Retinal pigment epithelial cell (primary cell): ENCODE results near the gene DGCR2.
"Not testable (repeated sequence)": the region's sequence is repeated elsewhere in the genome, so short reads cannot be mapped to it uniquely, and the experiment has no call there.

Experiments used
- DNase-seq: peaks from one replicate; pipeline ENCODE4 v3.0.0-alpha.2; 2010; ENCODE audit warnings: low read depth
- H3K4me3 ChIP-seq: 2 replicates; pipeline ENCODE4 v1.5.1; 2011; ENCODE audit warnings: mild to moderate bottlenecking, low read length, control low read depth, moderate library complexity
- CTCF ChIP-seq: conservative IDR thresholded peaks from 2 replicates; pipeline ENCODE4 v1.5.1; 2011; ENCODE audit warnings: low read depth, low read length, control low read depth, inconsistent platforms

The DGCR2 gene

DNA sequence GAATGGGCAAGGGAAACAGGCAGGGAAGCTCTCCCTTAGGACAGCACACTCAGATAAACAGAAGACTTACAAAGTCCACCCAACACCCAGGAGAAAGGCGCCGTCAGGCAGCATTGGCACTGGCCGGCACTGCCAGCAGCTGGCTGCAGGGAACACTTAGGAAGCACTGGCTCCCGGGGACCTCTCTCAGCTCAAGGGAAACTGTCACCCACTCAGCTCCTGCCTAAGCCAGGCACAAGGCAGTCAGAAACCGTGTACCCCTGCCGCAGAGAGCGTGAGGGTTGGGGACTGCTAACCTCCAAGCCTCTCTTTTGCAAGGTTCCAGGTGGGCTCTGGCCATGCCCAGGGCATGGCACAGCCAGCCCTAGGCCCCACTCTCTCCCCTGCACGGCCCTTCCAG is 64.7 kb downstream of the DGCR2 start:
- TF ChIP-seq CTCF: no peak
- DNase-seq: no peak
- no peak overlapping the region for H3K4me3 ChIP-seq

- no peak for DNase-seq
- TF ChIP-seq CTCF: no peak
- H3K4me3 ChIP-seq: no peak overlapping the region
Observed at GRCh38 chr22:19056951-19057401, 65.2 kb downstream of the DGCR2 start.

DNA sequence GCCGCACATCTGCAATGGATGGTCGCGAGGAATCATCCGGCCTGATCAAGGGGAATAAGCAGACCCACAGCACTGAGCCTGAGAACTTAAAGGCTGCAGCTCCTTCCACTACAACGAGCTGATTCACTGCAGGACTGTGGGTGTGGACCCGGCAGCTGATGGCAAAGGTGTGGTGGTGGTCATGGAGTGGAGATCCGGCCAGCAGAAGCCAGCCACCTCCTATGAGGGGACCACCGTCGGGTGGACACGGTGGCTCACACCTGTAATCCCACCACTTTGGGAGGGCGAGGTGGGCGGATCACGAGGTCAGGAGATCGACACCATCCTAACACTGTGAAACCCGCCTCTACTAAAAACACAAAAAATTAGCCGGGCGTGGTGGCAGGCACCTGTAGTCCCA is 66.4 kb downstream of the DGCR2 start:
- no peak overlapping the region for H3K4me3 ChIP-seq
- TF ChIP-seq CTCF: no peak
- DNase-seq: no peak

- no peak for TF ChIP-seq CTCF
- H3K4me3 ChIP-seq: no peak overlapping the region
- DNase-seq: no peak
Observed at GRCh38 chr22:19052941-19053541, 69.2 kb downstream of the DGCR2 start.

DNA sequence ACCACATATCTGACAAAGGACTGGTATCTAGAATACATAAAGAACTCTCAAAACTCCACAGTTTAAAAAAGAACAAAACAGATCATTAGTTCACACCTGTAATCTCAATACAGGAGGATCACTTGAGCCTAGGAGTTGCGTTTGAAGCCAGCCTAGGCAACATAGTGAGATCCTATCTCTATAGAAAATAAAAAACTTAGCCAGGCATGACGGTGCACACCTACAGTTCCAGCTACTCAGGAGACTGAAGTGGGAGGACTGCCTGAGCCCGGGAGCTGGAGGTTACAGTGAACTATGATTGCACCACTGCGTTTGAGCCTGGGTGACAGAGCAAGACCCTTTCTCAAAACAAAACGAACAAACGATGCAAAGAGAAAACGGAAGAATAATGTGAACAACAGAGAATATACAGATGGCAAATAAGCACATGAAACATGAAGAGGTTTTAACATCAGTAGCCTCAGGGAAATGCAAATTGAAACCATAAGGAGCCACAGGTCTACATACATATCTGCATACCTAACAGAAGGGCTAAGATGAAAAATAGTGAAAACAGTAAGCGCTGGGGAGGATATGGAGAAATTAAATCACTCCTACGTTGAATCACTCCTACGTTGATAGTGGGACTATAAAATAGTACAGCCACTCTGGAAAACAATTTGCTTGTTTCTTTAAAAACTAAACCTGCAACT is 70.7 kb downstream of the DGCR2 start:
- H3K4me3 ChIP-seq: no peak overlapping the region
- no peak for DNase-seq
- TF ChIP-seq CTCF: no peak

GRCh38 chr22:19050847-19051246 is 71.4 kb downstream of the DGCR2 start:
- not testable (repeated sequence) for H3K4me3 ChIP-seq, DNase-seq

GRCh38 chr22:19050117-19050516 is 72.1 kb downstream of the DGCR2 start:
- DNase-seq: no peak
- no peak for TF ChIP-seq CTCF
- H3K4me3 ChIP-seq: no peak overlapping the region
